MM.1S (cell line): Measurements from ENCODE around the gene CD46.

Experiments
- EZH2 ChIP-seq: fragments of 300-600 bp; sonication (generic); optimal IDR thresholded peaks from 2 replicates; pipeline ENCODE3; 2017; ENCODE audit warnings: low read depth, mild to moderate bottlenecking, antibody characterized with exemption, low read length, mixed read lengths
- EZH2phosphoT487 ChIP-seq: fragments of 300-600 bp; sonication (generic); IDR thresholded peaks from 2 replicates; pipeline ENCODE4 v1.6.1; 2018; ENCODE audit warnings: antibody characterized with exemption, low read length
- TF ChIP-seq, protein P1 (sequence below): fragments of 300-600 bp; sonication (generic); IDR thresholded peaks from 2 replicates; pipeline ENCODE4 v1.5.1; 2016; ENCODE audit warnings: antibody characterized with exemption, low read length, mixed read lengths

GRCh38 chr1:207836591-207837347, 84.9 kb downstream of the CD46 start:
- TF ChIP-seq, protein P1, sequence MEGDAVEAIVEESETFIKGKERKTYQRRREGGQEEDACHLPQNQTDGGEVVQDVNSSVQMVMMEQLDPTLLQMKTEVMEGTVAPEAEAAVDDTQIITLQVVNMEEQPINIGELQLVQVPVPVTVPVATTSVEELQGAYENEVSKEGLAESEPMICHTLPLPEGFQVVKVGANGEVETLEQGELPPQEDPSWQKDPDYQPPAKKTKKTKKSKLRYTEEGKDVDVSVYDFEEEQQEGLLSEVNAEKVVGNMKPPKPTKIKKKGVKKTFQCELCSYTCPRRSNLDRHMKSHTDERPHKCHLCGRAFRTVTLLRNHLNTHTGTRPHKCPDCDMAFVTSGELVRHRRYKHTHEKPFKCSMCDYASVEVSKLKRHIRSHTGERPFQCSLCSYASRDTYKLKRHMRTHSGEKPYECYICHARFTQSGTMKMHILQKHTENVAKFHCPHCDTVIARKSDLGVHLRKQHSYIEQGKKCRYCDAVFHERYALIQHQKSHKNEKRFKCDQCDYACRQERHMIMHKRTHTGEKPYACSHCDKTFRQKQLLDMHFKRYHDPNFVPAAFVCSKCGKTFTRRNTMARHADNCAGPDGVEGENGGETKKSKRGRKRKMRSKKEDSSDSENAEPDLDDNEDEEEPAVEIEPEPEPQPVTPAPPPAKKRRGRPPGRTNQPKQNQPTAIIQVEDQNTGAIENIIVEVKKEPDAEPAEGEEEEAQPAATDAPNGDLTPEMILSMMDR: no peak
- TF ChIP-seq EZH2 (no peak), EZH2phosphoT487 (no peak)
